ENCODE results near the gene DRAP1.

DRAP1 gene

DNA sequence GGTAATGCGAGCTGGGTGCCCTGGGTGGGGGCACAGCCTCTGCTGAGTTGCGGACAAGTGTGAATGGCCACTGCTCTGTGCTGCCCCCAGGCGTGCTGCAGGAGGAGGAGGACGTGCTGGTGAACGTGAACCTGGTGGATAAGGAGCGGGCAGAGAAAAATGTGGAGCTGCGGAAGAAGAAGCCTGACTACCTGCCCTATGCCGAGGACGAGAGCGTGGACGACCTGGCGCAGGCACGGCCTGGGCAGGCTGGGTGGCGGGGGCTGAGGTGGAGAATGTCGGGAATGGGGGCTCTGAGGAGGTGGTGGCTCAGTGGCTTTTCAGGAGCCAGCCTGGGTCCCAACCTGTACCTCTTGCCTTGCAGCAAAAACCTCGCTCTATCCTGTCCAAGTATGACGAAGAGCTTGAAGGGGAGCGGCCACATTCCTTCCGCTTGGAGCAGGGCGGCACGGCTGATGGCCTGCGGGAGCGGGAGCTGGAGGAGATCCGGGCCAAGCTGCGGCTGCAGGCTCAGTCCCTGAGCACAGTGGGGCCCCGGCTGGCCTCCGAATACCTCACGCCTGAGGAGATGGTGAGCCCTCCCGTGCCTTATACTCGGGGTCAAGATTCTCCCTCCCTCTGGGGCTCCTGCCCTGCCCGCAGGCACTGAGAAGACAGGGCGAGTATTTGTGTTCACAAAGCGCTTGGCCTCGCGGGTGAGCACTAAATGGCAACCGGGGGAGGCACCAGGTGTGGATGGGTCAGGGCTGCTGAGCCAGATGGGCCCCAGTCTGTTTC is 46.9 kb downstream of the DRAP1 start:
- no peak for DNase-seq

DNA sequence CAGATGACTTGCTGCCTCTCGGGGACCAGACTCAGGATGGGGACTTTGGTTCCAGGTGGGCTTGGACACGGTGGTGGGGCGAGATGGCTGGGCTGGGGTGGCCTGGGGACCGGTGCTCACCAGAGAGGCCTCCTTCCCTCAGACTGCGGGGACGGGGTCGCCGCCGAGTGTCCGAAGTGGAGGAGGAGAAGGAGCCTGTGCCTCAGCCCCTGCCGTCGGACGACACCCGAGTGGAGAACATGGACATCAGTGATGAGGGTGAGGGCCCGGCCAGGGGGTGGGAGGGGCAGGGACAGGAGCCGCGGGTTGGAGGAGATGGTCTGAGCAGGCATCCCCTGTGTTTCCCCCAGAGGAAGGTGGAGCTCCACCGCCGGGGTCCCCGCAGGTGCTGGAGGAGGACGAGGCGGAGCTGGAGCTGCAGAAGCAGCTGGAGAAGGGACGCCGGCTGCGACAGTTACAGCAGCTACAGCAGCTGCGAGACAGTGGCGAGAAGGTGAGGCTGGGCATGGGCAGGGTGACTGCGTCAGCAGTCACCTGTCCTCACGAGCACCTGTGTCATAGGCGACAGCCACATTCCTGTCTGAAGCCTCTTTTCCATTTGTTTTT is 48.2 kb downstream of the DRAP1 start:
- DNase-seq = no peak

DNA sequence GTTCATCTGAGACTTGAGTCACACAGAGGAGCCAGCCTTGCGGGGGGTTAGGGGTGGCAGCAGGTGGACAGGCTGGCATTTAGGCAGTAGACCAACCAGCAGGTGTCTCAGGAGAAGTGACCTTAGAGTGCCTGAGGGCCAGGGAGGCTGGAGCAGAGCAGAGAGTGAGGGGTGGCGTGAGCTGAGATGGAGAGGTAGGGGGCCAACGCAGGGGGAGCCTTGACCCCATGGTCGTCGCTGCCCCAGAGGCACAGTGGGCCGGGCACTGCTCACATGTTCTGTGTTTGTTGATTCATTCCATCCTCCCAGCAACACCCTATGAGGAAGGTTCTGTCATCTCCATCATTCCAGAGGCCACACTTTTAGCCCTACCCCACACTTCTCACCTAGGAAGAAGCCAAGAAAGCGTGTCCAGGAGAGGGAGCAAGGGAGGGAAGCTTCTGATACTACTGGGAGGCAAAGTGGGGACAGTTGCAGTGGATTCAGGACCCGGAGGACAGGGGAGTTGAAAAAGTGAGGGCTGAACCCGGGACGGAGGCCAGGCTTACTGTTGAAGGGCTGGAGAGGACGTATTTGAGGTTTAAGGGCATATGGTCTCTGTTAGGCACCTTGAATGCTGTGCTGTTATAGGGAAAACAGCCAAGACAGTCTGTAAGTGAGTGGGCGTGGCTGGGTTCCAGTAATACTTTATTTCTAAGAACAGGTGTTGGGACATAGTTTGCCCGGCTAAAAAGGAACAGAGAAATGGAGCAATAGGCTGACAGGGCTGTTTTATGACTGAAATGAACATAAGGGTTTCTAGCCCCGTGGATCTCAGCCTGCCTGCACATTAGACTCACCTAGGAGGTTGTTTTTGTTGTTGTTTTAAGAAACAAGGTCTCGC is 49.6 kb downstream of the DRAP1 start:
- no peak for DNase-seq
